ENCODE results near the gene TMEM97.

DNA sequence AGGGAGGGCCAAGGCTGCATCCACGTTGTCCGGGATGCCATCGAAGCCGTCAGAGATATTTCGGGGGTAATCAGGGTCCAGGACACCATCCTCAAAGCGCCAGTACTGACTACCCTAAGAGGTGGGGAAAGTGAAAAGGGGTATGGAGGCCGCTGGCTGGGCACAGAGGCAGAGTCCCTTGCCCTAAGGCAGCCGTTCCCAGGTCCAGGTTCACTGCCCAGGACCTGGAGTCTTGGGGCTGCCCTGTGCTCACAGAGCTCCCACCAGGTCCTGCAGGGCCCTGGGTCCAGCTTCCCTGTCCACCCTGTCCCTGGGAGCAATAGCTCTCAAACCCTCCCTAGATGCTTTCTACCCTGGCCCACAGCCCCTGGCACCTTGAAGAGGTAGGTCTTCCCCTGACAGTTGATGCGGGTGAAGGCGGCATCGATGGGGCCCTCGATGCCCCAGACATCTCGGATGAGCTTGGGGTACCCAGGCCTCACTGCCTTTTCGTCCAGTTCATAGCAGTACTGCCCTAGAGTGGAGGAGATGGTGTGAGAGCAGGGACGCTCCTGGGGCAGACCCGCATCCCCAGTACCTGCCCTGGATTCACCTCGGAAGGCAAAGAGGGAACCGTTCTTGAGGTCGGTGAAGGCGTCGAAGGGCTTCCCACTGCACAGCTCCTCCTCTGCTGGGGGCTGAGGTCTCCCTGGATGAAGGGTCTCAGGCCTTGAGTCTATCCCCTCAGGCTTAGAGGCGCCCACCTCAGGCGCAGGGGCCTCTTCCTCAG is 50.1 kb downstream of the TMEM97 start:
- no peak for TF ChIP-seq POLR2AphosphoS5 (IDR thresholded peaks at IDR 0.05; ENCODE audit: insufficient read depth in 1 of 2, low read depth in 1 of 2)
- TF ChIP-seq, protein P1, sequence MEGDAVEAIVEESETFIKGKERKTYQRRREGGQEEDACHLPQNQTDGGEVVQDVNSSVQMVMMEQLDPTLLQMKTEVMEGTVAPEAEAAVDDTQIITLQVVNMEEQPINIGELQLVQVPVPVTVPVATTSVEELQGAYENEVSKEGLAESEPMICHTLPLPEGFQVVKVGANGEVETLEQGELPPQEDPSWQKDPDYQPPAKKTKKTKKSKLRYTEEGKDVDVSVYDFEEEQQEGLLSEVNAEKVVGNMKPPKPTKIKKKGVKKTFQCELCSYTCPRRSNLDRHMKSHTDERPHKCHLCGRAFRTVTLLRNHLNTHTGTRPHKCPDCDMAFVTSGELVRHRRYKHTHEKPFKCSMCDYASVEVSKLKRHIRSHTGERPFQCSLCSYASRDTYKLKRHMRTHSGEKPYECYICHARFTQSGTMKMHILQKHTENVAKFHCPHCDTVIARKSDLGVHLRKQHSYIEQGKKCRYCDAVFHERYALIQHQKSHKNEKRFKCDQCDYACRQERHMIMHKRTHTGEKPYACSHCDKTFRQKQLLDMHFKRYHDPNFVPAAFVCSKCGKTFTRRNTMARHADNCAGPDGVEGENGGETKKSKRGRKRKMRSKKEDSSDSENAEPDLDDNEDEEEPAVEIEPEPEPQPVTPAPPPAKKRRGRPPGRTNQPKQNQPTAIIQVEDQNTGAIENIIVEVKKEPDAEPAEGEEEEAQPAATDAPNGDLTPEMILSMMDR (IDR thresholded peaks at IDR 0.05) = no peak
